ENCODE results near the gene PWWP2B.

DNA sequence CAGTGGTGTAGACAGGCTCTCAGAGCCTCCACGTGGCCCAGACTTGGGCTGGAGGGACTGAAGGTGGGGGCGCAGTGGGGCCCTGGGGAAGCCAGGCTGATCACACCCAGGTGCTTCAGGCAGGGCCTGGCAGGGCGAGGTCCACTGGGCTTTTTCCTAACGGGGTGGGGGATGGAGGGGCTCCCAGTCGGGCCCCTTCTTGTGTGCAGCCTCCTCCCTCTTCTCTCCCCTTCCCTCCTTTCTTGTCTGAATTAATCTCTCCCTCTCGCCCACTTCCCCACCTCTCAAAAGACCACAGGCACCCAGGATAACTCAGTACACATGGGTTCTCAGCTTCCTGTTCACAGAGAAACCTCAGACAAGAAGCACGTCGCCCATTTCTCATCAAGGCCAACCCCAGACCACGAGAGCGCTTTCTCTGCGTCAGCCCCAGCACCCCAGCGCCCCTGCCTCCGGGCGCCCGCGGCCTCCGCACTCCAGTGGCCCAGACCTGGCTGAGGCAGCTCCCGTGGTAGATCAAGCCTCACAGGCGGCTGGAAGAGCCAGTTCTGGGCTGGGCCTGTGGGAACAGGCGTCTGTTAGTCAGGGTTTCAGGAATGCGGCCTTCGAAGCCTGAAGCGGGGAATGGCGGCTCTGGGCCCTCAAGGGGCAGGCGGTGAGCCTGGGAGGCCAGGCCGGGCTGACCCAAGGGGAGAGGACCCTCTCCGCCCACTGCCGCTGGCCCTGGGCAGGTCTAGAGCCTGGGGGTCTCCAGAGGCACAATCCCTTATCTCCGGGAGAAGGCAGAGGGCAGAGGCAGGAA, 50.6 kb downstream of the PWWP2B start:
- TF ChIP-seq CTCF (IDR thresholded peaks at IDR 0.05) (no peak), CHD4 (IDR thresholded peaks at IDR 0.05; ENCODE audit: borderline replicate concordance) (no peak), POLR2A (IDR thresholded peaks at IDR 0.05; ENCODE audit: low read length) (no peak), HDAC2 (IDR thresholded peaks at IDR 0.05) (no peak), HOXB5 (CRISPR knock-in tag; IDR thresholded peaks at IDR 0.05) (no peak)
